IPS-NIHi11 (cell line): ENCODE measurements around the gene PHOX2B.

Experiments used
- DNase-seq: peaks from one replicate; pipeline ENCODE4 v3.0.0; 2012; ENCODE audit warnings: mixed read lengths, low spot score

Gene PHOX2B

GRCh38 chr4:41748571-41749475, at the start of gene PHOX2B:
Gene PHOX2B (minus strand): TSS chr4:41748725. CDS start chr4:41748610, 115 bp downstream.
- no peak for DNase-seq

GRCh38 chr4:41797260-41797659, 48.7 kb upstream of the PHOX2B start:
- DNase-seq: no peak

- peak; percentile 46 for DNase-seq
Observed at GRCh38 chr4:41796545-41797210, 48.2 kb upstream of the PHOX2B start.

GRCh38 chr4:41795796-41796385, 47.4 kb upstream of the PHOX2B start:
- no peak for DNase-seq

GRCh38 chr4:41792166-41792565, 43.6 kb upstream of the PHOX2B start:
- no peak for DNase-seq

GRCh38 chr4:41791557-41791956, 43.0 kb upstream of the PHOX2B start:
- DNase-seq: no peak

GRCh38 chr4:41787931-41788330, 39.4 kb upstream of the PHOX2B start:
- no peak for DNase-seq

- DNase-seq: no peak
Observed at GRCh38 chr4:41785665-41786064, 37.1 kb upstream of the PHOX2B start.

GRCh38 chr4:41784191-41784979, 35.9 kb upstream of the PHOX2B start:
- DNase-seq: no peak

GRCh38 chr4:41776466-41776865, 27.9 kb upstream of the PHOX2B start:
- DNase-seq: peak; percentile 21

GRCh38 chr4:41763729-41764128, 15.2 kb upstream of the PHOX2B start:
- no peak for DNase-seq

- no peak for DNase-seq
Observed at GRCh38 chr4:41758884-41759283, 10.4 kb upstream of the PHOX2B start.

GRCh38 chr4:41757521-41758156, 9.1 kb upstream of the PHOX2B start:
- no peak for DNase-seq

- DNase-seq: no peak
Observed at GRCh38 chr4:41753942-41754341, 5.4 kb upstream of the PHOX2B start.

- no peak for DNase-seq
Observed at GRCh38 chr4:41752081-41752836, 3.7 kb upstream of the PHOX2B start.

GRCh38 chr4:41751449-41752061, 3.0 kb upstream of the PHOX2B start:
- peak; percentile 59 for DNase-seq

- peak; percentile 49 for DNase-seq
Observed at GRCh38 chr4:41750626-41751448, 2.3 kb upstream of the PHOX2B start.

GRCh38 chr4:41750121-41750625, 1.6 kb upstream of the PHOX2B start:
- no peak for DNase-seq

- DNase-seq: no peak
Observed at GRCh38 chr4:41749631-41750039, 1.1 kb upstream of the PHOX2B start.
